ENCODE measurements around the gene CFAP141. TPM values are rescaled to one million over a fixed set of nuclear protein-coding genes. Genes with fewer than 3 reads are reported as not detected.
A peak's percentile ranks its signal among the peaks of the same experiment; 100 is the strongest.

The CFAP141 gene
- total RNA-seq, 3 donors from 2014 or later (not counting 1 experiment from before 2014, with no cell fraction given), result 1.2 TPM; not detected in 2

DNA sequence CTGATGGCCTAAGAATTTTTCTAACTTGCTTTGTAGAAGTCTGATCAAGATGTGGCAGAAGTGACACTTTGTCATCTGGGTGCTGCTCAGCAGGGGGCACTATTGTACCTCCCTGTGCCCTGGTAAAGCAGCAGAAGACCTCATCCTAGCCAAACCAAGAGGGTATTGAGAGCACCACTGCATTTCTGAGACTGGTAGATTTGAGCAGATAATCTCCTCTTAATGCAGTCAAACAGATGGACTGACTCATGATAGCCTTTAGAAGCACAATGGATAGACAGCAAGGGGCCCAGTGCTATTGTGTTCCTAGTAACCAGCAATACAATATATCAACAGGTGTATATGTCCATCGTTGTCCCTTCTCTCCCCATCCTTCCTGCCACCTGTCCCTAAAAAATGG lies 20.0 kb downstream of the CFAP141 start:
- H3K27ac ChIP-seq (ENCODE audit: low read length), result no peak overlapping the region
- H3K27me3 ChIP-seq (ENCODE audit: control insufficient read depth, insufficient read depth, low read length), result no peaks in the 10 kb centered on the region
- Mint-ChIP-seq H3K4me3 (peak overlapping the region; percentile 32), H3K36me3 (peaks cover 6% of the 10 kb centered on the region), H3K9me3 (no peaks in the 10 kb centered on the region), H3K4me1 (peaks cover 22 to 24% of the 10 kb centered on the region in 2 donors), H3K27ac (no peak overlapping the region), H3K27me3 (ENCODE audit: low read depth in 2 of 2) (peaks cover 0 to 11% of the 10 kb centered on the region in 2 donors)
- no peaks in the 10 kb centered on the region for H3K36me3 ChIP-seq (ENCODE audit: control insufficient read depth, insufficient read depth, low read length)
- TF ChIP-seq, protein P1, sequence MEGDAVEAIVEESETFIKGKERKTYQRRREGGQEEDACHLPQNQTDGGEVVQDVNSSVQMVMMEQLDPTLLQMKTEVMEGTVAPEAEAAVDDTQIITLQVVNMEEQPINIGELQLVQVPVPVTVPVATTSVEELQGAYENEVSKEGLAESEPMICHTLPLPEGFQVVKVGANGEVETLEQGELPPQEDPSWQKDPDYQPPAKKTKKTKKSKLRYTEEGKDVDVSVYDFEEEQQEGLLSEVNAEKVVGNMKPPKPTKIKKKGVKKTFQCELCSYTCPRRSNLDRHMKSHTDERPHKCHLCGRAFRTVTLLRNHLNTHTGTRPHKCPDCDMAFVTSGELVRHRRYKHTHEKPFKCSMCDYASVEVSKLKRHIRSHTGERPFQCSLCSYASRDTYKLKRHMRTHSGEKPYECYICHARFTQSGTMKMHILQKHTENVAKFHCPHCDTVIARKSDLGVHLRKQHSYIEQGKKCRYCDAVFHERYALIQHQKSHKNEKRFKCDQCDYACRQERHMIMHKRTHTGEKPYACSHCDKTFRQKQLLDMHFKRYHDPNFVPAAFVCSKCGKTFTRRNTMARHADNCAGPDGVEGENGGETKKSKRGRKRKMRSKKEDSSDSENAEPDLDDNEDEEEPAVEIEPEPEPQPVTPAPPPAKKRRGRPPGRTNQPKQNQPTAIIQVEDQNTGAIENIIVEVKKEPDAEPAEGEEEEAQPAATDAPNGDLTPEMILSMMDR (IDR thresholded peaks at IDR 0.05), result peak; percentile 42
- DNase-seq (peak; percentile 24 to 79), ATAC-seq (no peak)
- peaks cover 16% of the 10 kb centered on the region for H3K4me1 ChIP-seq (ENCODE audit: control insufficient read depth, insufficient read depth, low read length)
- WGBS (ENCODE audit: insufficient coverage), result no CpG with 5 or more reads among the region's 1 CpG
- no peaks in the 10 kb centered on the region for H3K9me3 ChIP-seq (ENCODE audit: control insufficient read depth, insufficient read depth, low read length)
- no peak overlapping the region for H3K4me3 ChIP-seq (ENCODE audit: low read length)
- intact Hi-C loops (cut with micrococcal nuclease), result no loop called here

DNA sequence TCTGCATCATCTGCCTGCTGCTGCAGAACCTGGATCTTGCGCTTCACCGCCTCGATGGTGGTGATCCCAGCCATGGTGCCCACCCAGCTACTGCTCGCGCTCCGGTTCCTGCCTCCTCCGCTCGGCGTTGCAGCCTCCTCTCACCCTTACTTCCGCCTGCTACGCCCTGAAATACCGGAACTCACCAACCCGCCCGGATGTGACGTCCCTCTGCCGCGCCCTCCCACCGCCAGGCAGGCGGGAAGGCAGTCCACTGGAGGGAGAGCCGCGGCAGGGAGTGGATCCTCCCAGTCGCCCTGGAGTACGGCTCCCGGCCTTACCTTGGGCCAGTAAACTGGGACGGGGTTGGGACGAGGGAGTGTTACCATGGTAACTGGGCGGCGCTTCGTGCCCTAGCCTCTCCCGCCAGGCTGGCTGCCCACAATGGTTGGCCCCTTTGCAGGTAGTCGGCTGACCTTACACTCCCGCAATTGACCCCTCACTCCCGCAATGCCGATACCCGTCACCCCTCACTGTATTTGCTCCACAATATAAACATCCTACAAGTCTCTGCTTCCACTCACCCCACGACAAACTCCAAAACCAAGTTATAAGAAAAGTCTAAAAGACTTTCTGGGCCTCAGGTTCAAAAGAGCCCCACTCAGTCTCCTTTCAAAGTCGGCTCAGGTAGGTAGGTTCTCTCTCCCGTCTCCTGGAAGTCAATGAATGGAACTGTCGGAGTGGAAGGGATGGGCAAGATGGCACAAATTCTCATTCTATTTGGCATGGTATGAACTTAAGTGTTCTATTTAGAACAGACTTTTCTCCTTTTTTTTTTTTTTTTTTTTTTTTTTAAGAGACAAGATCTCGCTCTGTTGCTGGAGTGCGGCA lies 22.9 kb downstream of the CFAP141 start:
- 5% methylated on average over 41 of the region's 41 CpGs for WGBS (ENCODE audit: insufficient coverage)
- Histone ChIP-seq H3K27ac (ENCODE audit: low read length) (peak overlapping the region; percentile 92), H3K27me3 (ENCODE audit: control insufficient read depth, insufficient read depth, low read length) (no peaks in the 10 kb centered on the region), H3K36me3 (ENCODE audit: control insufficient read depth, insufficient read depth, low read length) (peaks cover 8% of the 10 kb centered on the region), H3K4me3 (ENCODE audit: low read length) (peak overlapping the region; percentile 88), H3K4me1 (ENCODE audit: control insufficient read depth, insufficient read depth, low read length) (peaks cover 45% of the 10 kb centered on the region), H3K9me3 (ENCODE audit: control insufficient read depth, insufficient read depth, low read length) (no peaks in the 10 kb centered on the region)
- peaks cover 0 to 7% of the 10 kb centered on the region in 2 donors for H3K27me3 Mint-ChIP-seq (ENCODE audit: low read depth in 2 of 2)
- peaks cover 6% of the 10 kb centered on the region for H3K36me3 Mint-ChIP-seq
- peaks cover 51 to 52% of the 10 kb centered on the region in 2 donors for H3K4me1 Mint-ChIP-seq
- no peaks in the 10 kb centered on the region for H3K9me3 Mint-ChIP-seq
- H3K4me3 Mint-ChIP-seq, result peak overlapping the region; percentile 100
- peak; percentile 91 to 96 for DNase-seq
- ATAC-seq, result peak; percentile 89 to 92 (median 92)
- H3K27ac Mint-ChIP-seq, result peak overlapping the region; percentile 92 to 97
- TF ChIP-seq, protein P1 (IDR thresholded peaks at IDR 0.05), result no peak
- intact Hi-C loops (cut with micrococcal nuclease), result loop anchor here (2.0 kb wide), 2 partner anchors 26 to 90 kb away; partner anchors contain the start of gene HAX1

DNA sequence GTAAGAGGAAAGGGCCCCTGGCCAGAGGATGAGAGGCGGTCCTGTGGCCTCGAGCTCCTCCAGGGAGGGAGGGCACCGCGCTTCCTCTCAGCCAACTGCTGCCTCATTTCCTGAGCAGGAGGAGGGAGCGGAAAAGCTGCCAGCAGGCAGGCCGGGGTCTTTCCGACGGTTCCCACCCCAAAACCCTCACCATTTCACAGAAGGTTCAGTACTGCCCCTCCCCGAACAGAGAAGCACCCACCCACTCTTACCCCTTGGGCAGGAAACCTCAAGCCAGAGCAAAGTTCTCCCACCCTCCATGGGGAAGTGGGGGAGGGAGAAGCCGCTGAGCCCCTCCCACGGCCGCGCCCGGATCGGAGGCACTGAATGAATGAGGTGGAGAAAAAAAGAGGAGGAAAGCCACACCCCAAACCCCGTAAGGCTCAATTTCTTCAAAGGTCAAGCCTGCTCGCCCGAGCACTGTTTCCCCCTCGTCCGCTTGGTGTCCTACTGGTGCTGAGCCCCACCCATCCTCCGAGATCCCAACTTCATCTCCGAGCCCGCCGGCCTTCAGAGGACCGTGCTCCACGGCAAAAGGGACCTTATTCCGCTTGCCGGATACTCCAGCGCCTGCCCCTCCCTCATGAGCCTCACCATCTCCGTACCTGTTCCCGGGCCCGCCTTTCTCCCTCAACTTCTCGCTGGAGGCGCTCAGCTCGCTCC lies 23.6 kb downstream of the CFAP141 start:
- DNase-seq (peak; percentile 42 to 81), ATAC-seq (peak; percentile 51 to 69 (median 51))
- Histone ChIP-seq H3K4me1 (ENCODE audit: control insufficient read depth, insufficient read depth, low read length) (peaks cover 53% of the 10 kb centered on the region), H3K4me3 (ENCODE audit: low read length) (peak overlapping the region; percentile 88), H3K27ac (ENCODE audit: low read length) (peak overlapping the region; percentile 92), H3K27me3 (ENCODE audit: control insufficient read depth, insufficient read depth, low read length) (no peaks in the 10 kb centered on the region), H3K9me3 (ENCODE audit: control insufficient read depth, insufficient read depth, low read length) (no peaks in the 10 kb centered on the region), H3K36me3 (ENCODE audit: control insufficient read depth, insufficient read depth, low read length) (peaks cover 11% of the 10 kb centered on the region)
- peak overlapping the region; percentile 100 for H3K4me3 Mint-ChIP-seq
- H3K27ac Mint-ChIP-seq, result peak overlapping the region; percentile 92 to 97
- H3K9me3 Mint-ChIP-seq, result no peaks in the 10 kb centered on the region
- TF ChIP-seq, protein P1 (IDR thresholded peaks at IDR 0.05), result no peak
- intact Hi-C loops (cut with micrococcal nuclease), result loop anchor here (2.0 kb wide), 2 partner anchors 26 to 90 kb away; partner anchors contain the start of gene HAX1
- 0% methylated on average over 32 of the region's 35 CpGs for WGBS (ENCODE audit: insufficient coverage)
- H3K4me1 Mint-ChIP-seq, result peaks cover 58 to 59% of the 10 kb centered on the region in 2 donors
- H3K27me3 Mint-ChIP-seq (ENCODE audit: low read depth in 2 of 2), result peaks cover 0 to 7% of the 10 kb centered on the region in 2 donors
- peaks cover 6% of the 10 kb centered on the region for H3K36me3 Mint-ChIP-seq
